PC-3 (cell line): ENCODE measurements around the gene UBAP1L.

Experiments
- EZH2 ChIP-seq: fragments of 300-600 bp; sonication (generic); IDR thresholded peaks from one replicate; pipeline ENCODE4 v1.6.1; 2017; ENCODE audit warnings: antibody characterized with exemption, mild to moderate bottlenecking, low read length; ENCODE audit not compliant: unreplicated experiment
- TF ChIP-seq, protein P1 (sequence below): fragments of 300-600 bp; sonication (generic); conservative IDR thresholded peaks from 2 replicates; pipeline ENCODE4 v1.5.1; 2017; ENCODE audit warnings: antibody characterized with exemption, low read depth, mild to moderate bottlenecking, low read length

DNA sequence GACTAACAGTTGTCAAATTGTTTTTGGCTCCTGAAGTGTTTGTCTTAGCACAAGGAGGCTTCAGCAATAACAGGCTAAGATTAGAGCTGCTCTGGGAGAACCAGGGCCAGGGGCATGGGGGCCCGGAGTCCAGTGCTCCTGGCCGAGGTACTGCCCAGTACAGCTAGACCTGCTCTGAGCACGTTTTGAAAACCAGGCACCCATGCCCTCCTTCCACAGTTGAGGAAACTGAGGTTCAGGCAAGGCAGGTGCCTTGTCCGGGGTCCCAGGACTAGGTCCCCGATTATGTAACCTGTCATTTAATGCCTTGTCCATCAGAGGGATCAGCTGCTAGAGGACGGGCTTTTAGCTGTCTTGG, 19.3 kb downstream of the UBAP1L start:
- TF ChIP-seq, protein P1, sequence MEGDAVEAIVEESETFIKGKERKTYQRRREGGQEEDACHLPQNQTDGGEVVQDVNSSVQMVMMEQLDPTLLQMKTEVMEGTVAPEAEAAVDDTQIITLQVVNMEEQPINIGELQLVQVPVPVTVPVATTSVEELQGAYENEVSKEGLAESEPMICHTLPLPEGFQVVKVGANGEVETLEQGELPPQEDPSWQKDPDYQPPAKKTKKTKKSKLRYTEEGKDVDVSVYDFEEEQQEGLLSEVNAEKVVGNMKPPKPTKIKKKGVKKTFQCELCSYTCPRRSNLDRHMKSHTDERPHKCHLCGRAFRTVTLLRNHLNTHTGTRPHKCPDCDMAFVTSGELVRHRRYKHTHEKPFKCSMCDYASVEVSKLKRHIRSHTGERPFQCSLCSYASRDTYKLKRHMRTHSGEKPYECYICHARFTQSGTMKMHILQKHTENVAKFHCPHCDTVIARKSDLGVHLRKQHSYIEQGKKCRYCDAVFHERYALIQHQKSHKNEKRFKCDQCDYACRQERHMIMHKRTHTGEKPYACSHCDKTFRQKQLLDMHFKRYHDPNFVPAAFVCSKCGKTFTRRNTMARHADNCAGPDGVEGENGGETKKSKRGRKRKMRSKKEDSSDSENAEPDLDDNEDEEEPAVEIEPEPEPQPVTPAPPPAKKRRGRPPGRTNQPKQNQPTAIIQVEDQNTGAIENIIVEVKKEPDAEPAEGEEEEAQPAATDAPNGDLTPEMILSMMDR = no peak
- TF ChIP-seq EZH2 = no peak
